ENCODE measurements around the gene GLP1R.

Gene GLP1R

DNA sequence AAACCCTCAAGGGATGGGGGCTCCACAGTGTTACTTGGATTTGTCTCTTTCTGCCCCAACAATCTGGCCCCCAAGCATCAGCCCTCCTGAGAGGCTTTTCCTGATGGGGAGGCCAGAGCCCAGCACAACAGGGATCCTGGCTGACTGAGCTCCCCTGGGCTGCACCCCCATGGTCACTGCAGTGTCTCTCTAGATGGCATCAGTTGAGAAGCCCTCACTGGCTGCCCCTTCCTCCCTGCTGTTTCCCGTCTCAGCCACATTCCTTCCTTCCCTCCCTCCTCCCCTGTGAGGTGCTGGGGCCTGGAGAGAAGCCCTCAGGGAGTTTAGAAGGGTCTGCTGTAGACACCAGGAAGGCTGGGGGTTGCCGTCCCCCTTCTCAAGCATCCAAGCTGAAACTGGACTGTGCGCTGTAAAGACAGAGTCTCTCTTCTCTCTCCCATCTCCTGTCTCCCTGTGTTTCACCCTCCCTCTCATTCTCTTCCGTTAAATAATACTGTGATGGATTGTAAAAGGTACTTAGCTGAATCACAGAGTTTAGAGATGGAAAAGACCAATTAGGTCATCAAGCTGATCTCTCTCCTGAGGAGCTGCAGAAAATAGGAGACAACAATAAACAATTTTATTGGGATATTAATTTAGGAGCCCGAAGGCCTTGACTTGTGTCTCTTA is 36.7 kb downstream of the GLP1R start:
- no peaks in the 10 kb centered on the region for H3K4me1 ChIP-seq (ENCODE audit: control insufficient read depth, insufficient read depth, low read length)
- TF ChIP-seq, protein P1, sequence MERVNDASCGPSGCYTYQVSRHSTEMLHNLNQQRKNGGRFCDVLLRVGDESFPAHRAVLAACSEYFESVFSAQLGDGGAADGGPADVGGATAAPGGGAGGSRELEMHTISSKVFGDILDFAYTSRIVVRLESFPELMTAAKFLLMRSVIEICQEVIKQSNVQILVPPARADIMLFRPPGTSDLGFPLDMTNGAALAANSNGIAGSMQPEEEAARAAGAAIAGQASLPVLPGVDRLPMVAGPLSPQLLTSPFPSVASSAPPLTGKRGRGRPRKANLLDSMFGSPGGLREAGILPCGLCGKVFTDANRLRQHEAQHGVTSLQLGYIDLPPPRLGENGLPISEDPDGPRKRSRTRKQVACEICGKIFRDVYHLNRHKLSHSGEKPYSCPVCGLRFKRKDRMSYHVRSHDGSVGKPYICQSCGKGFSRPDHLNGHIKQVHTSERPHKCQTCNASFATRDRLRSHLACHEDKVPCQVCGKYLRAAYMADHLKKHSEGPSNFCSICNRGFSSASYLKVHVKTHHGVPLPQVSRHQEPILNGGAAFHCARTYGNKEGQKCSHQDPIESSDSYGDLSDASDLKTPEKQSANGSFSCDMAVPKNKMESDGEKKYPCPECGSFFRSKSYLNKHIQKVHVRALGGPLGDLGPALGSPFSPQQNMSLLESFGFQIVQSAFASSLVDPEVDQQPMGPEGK (tag by site-specific recombination; IDR thresholded peaks at IDR 0.05), result no peak
- TF ChIP-seq ZNF624 (tag by site-specific recombination; IDR thresholded peaks at IDR 0.05) (no peak), GLIS1 (tag by site-specific recombination; IDR thresholded peaks at IDR 0.05) (peak; percentile 71), ZBTB8A (tag by site-specific recombination; IDR thresholded peaks at IDR 0.05) (no peak), ZFP69B (tag by site-specific recombination; IDR thresholded peaks at IDR 0.05) (no peak), ZIC2 (tag by site-specific recombination; IDR thresholded peaks at IDR 0.05) (peak; percentile 95), ZNF585B (tag by site-specific recombination; IDR thresholded peaks at IDR 0.05) (no peak), ZNF174 (tag by site-specific recombination; IDR thresholded peaks at IDR 0.05) (no peak), TCF7L2 (IDR thresholded peaks at IDR 0.05; ENCODE audit: borderline replicate concordance, low read depth, low read length) (no peak), ZNF341 (tag by site-specific recombination; IDR thresholded peaks at IDR 0.05; ENCODE audit: low read depth) (0 out of 2 replicates have a peak, but pooled peaks have one; percentile 12), KLF16 (tag by site-specific recombination; IDR thresholded peaks at IDR 0.05) (no peak), ZNF768 (tag by site-specific recombination; IDR thresholded peaks at IDR 0.05) (no peak), ZNF677 (tag by site-specific recombination; IDR thresholded peaks at IDR 0.05) (no peak), IKZF3 (tag by site-specific recombination; IDR thresholded peaks at IDR 0.05) (no peak), EGR2 (tag by site-specific recombination; IDR thresholded peaks at IDR 0.05; ENCODE audit: low read depth) (no peak)
- TF ChIP-seq, protein P2, sequence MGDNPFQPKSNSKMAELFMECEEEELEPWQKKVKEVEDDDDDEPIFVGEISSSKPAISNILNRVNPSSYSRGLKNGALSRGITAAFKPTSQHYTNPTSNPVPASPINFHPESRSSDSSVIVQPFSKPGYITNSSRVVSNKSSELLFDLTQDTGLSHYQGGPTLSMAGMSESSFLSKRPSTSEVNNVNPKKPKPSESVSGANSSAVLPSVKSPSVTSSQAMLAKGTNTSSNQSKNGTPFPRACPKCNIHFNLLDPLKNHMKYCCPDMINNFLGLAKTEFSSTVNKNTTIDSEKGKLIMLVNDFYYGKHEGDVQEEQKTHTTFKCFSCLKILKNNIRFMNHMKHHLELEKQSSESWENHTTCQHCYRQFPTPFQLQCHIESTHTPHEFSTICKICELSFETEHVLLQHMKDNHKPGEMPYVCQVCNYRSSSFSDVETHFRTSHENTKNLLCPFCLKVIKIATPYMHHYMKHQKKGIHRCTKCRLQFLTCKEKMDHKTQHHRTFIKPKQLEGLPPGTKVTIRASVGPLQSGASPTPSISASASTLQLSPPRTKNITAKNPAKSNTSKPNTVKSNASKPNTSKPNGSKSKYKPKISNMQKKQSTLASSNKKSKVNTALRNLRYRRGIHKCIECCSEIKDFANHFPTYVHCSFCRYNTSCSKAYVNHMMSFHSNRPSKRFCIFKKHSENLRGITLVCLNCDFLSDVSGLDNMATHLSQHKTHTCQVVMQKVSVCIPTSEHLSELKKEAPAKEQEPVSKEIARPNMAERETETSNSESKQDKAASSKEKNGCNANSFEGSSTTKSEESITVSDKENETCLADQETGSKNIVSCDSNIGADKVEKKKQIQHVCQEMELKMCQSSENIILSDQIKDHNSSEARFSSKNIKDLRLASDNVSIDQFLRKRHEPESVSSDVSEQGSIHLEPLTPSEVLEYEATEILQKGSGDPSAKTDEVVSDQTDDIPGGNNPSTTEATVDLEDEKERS (tag by site-specific recombination; IDR thresholded peaks at IDR 0.05), result no peak
- TF ChIP-seq, protein P3, sequence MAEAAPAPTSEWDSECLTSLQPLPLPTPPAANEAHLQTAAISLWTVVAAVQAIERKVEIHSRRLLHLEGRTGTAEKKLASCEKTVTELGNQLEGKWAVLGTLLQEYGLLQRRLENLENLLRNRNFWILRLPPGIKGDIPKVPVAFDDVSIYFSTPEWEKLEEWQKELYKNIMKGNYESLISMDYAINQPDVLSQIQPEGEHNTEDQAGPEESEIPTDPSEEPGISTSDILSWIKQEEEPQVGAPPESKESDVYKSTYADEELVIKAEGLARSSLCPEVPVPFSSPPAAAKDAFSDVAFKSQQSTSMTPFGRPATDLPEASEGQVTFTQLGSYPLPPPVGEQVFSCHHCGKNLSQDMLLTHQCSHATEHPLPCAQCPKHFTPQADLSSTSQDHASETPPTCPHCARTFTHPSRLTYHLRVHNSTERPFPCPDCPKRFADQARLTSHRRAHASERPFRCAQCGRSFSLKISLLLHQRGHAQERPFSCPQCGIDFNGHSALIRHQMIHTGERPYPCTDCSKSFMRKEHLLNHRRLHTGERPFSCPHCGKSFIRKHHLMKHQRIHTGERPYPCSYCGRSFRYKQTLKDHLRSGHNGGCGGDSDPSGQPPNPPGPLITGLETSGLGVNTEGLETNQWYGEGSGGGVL (tag by site-specific recombination; IDR thresholded peaks at IDR 0.05), result no peak
- TF ChIP-seq, protein P4, sequence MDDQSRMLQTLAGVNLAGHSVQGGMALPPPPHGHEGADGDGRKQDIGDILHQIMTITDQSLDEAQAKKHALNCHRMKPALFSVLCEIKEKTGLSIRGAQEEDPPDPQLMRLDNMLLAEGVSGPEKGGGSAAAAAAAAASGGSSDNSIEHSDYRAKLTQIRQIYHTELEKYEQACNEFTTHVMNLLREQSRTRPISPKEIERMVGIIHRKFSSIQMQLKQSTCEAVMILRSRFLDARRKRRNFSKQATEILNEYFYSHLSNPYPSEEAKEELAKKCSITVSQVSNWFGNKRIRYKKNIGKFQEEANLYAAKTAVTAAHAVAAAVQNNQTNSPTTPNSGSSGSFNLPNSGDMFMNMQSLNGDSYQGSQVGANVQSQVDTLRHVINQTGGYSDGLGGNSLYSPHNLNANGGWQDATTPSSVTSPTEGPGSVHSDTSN (CRISPR knock-in tag; IDR thresholded peaks at IDR 0.05), result no peak
- no peaks in the 10 kb centered on the region for H3K9me3 ChIP-seq (ENCODE audit: control insufficient read depth, insufficient read depth, low read depth, low read length)
- H3K36me3 ChIP-seq (ENCODE audit: control insufficient read depth in 2 of 2, insufficient read depth in 1 of 2, low read length in 2 of 2), result no peaks in the 10 kb centered on the region
- CTCF ChIA-PET, result interaction anchor here (0.6 to 2.6 kb wide), 4 partner anchors 83 to 112 kb away, joined by 3 to 9 read pairs (median 5); no protein-coding TSS in a partner anchor
- H3K4me3 ChIP-seq (ENCODE audit: low read depth, low read length), result no peak overlapping the region
- POLR2A ChIA-PET, result no interaction called here
- H3K27ac ChIP-seq (ENCODE audit: extremely low read depth, low read depth, low read length), result no peak overlapping the region

Data from HEK293 (cell line).